ENCODE results near the gene UPK3A.

Gene UPK3A

DNA sequence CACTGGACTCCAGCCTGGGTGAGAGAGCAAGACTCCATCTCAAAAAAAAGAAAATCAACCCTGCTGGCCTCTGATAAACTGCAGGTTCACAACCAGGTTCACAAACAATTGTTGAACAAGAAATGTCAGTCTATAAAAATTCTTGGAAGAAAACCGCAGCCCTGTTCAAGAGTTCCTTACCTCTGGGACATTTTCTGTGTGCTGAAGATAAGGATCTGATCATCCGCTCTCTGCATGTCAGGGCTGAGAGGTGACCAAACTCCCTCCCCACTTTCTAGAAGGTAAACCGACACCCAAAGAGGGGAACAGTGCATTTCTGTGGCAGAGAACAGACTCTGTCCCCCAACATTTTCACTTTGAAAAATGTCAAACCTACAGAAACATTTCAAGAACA lies 4.2 kb upstream of the UPK3A start:
- H3K27me3 ChIP-seq (ENCODE audit: insufficient read depth, poor library complexity, severe bottlenecking): no peaks in the 10 kb centered on the region
- no peak overlapping the region for H3K4me3 ChIP-seq (replicated peaks; ENCODE audit: insufficient read depth, low read length)
- peak overlapping the region; percentile 51 for H3K27ac ChIP-seq (replicated peaks)
- no peak for DNase-seq (ENCODE audit: low read depth in 1 of 2, low spot score in 1 of 2)
- no peak for TF ChIP-seq POLR2AphosphoS5 (IDR thresholded peaks at IDR 0.05; ENCODE audit: low read depth)
- TF ChIP-seq, protein P1, sequence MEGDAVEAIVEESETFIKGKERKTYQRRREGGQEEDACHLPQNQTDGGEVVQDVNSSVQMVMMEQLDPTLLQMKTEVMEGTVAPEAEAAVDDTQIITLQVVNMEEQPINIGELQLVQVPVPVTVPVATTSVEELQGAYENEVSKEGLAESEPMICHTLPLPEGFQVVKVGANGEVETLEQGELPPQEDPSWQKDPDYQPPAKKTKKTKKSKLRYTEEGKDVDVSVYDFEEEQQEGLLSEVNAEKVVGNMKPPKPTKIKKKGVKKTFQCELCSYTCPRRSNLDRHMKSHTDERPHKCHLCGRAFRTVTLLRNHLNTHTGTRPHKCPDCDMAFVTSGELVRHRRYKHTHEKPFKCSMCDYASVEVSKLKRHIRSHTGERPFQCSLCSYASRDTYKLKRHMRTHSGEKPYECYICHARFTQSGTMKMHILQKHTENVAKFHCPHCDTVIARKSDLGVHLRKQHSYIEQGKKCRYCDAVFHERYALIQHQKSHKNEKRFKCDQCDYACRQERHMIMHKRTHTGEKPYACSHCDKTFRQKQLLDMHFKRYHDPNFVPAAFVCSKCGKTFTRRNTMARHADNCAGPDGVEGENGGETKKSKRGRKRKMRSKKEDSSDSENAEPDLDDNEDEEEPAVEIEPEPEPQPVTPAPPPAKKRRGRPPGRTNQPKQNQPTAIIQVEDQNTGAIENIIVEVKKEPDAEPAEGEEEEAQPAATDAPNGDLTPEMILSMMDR (IDR thresholded peaks at IDR 0.05; ENCODE audit: insufficient read depth, low read length): no peak
- TF ChIP-seq SPI1 (IDR thresholded peaks at IDR 0.05; ENCODE audit: borderline replicate concordance, low read depth): no peak
- TF ChIP-seq REST (IDR thresholded peaks at IDR 0.05; ENCODE audit: insufficient replicate concordance, low read depth): no peak
- no peak for TF ChIP-seq GABPA (IDR thresholded peaks at IDR 0.05; ENCODE audit: low read depth)

GRCh38 chr22:45281010-45281409 lies 3.7 kb upstream of the UPK3A start:
- DNase-seq (ENCODE audit: low read depth in 1 of 2, low spot score in 1 of 2): no peak
- no peaks in the 10 kb centered on the region for H3K27me3 ChIP-seq (ENCODE audit: insufficient read depth, poor library complexity, severe bottlenecking)
- TF ChIP-seq GABPA (IDR thresholded peaks at IDR 0.05; ENCODE audit: low read depth): no peak
- no peak for TF ChIP-seq REST (IDR thresholded peaks at IDR 0.05; ENCODE audit: insufficient replicate concordance, low read depth)
- no peak for TF ChIP-seq SPI1 (IDR thresholded peaks at IDR 0.05; ENCODE audit: borderline replicate concordance, low read depth)
- TF ChIP-seq, protein P1 (IDR thresholded peaks at IDR 0.05; ENCODE audit: insufficient read depth, low read length): no peak
- no peak for TF ChIP-seq POLR2AphosphoS5 (IDR thresholded peaks at IDR 0.05; ENCODE audit: low read depth)
- H3K27ac ChIP-seq (replicated peaks): no peak overlapping the region
- no peak overlapping the region for H3K4me3 ChIP-seq (replicated peaks; ENCODE audit: insufficient read depth, low read length)

DNA sequence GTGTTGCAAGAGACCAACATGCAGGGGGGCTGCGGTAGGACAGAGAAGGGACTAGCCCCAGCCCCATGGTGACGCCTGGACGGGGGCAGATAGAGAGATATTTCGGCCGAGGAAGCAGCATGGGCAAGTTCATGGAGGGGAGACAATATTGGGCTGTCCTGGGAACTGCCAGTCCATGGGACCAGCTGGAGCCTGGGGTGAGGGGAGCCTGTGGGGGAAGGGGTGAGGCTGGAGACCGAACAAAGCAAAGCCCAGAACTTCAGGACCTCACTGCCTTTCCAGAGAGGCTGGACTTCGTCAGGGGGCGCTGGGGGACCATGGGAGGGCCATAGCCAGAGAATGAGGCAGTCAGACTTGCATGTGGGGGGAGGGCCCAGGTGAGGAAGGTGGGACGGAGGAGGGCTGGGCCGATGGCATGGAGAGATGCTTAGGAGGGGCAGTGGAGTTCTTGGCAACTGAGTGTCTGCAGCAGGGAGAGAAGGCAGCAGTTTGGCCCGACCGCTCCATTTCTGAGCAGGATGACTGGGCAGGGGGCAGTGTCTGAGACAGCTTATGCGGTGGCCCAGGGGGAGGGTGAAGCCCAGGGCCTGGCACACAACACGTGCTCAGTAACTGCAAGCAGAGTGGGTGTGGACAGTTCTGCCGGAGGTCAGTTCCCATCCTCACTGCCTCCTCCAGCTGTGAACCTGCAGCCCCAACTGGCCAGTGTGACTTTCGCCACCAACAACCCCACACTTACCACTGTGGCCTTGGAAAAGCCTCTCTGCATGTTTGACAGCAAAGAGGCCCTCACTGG lies 712 bp downstream of the UPK3A start:
- TF ChIP-seq, protein P1 (IDR thresholded peaks at IDR 0.05; ENCODE audit: insufficient read depth, low read length): no peak
- no peak for TF ChIP-seq SPI1 (IDR thresholded peaks at IDR 0.05; ENCODE audit: borderline replicate concordance, low read depth)
- TF ChIP-seq POLR2AphosphoS5 (IDR thresholded peaks at IDR 0.05; ENCODE audit: low read depth): no peak
- TF ChIP-seq GABPA (IDR thresholded peaks at IDR 0.05; ENCODE audit: low read depth): no peak
- no peak for TF ChIP-seq REST (IDR thresholded peaks at IDR 0.05; ENCODE audit: insufficient replicate concordance, low read depth)
- Histone ChIP-seq H3K27me3 (ENCODE audit: insufficient read depth, poor library complexity, severe bottlenecking) (no peaks in the 10 kb centered on the region), H3K4me3 (replicated peaks; ENCODE audit: insufficient read depth, low read length) (no peak overlapping the region), H3K27ac (replicated peaks) (no peak overlapping the region)
- DNase-seq (ENCODE audit: low read depth in 1 of 2, low spot score in 1 of 2): no peak
